Measurements from ENCODE around the gene FBN1. TPM values are rescaled to one million over a fixed set of nuclear protein-coding genes. Genes with fewer than 3 reads are reported as not detected.

FBN1 gene
- total RNA-seq, 1 experiment from 2014 or later, result 1.1 TPM

DNA sequence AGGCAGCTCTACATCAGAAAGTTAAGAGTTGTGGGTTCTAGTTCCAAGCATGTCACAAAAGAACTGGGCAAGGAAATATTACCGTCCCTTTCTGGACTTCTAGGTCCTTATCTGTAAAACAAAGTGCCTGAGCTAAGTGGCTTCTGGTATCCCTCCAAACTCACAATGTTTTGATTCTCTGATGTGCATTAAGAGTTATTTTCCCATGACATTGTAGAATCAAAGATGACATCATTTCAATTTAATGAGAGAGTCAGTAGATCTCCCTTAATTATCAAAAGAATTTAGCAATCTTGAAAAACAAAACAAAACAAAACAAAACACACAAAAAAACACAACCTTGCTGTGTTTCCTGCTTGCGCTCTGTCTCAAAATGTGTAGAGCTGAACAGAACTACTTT lies 225.6 kb downstream of the FBN1 start:
- Mint-ChIP-seq H3K4me1 (ENCODE audit: low read depth, unreplicated experiment) (no peaks in the 10 kb centered on the region), H3K27me3 (ENCODE audit: unreplicated experiment) (no peaks in the 10 kb centered on the region), H3K27ac (ENCODE audit: unreplicated experiment) (no peak overlapping the region), H3K4me3 (ENCODE audit: low read depth, unreplicated experiment) (no peak overlapping the region), H3K36me3 (ENCODE audit: insufficient read depth, unreplicated experiment) (no peaks in the 10 kb centered on the region), H3K9me3 (ENCODE audit: low read depth, unreplicated experiment) (no peaks in the 10 kb centered on the region)
- BruUV-seq (replicated peaks), result no TSS peak
- intact Hi-C loops (cut with micrococcal nuclease; ENCODE audit: unreplicated experiment), result no loop called here
- TF ChIP-seq, protein P1, sequence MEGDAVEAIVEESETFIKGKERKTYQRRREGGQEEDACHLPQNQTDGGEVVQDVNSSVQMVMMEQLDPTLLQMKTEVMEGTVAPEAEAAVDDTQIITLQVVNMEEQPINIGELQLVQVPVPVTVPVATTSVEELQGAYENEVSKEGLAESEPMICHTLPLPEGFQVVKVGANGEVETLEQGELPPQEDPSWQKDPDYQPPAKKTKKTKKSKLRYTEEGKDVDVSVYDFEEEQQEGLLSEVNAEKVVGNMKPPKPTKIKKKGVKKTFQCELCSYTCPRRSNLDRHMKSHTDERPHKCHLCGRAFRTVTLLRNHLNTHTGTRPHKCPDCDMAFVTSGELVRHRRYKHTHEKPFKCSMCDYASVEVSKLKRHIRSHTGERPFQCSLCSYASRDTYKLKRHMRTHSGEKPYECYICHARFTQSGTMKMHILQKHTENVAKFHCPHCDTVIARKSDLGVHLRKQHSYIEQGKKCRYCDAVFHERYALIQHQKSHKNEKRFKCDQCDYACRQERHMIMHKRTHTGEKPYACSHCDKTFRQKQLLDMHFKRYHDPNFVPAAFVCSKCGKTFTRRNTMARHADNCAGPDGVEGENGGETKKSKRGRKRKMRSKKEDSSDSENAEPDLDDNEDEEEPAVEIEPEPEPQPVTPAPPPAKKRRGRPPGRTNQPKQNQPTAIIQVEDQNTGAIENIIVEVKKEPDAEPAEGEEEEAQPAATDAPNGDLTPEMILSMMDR (IDR thresholded peaks at IDR 0.05; ENCODE audit: unreplicated experiment), result no peak
- CTCF ChIA-PET, result no interaction called here
- DNase-seq, result no peak

DNA sequence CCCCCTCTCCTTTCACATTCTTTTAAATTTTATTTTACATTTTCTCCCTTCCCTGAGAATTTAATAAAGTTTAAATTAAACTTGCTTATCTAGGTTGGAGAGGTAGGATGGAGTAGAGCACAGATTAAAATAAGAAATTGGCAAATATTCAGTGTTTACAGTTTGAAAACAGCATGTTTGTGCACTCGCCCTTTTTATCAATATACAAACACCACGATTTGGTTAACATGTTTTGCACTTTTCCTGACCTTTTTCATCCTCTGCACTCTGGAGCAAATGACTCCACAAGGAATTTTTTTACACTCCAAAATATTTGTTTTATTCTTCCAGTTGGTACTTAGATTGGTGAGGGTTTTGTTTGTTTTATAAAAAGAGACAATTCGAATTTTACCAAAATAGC lies 227.2 kb downstream of the FBN1 start:
- TF ChIP-seq, protein P1 (IDR thresholded peaks at IDR 0.05; ENCODE audit: unreplicated experiment), result no peak
- no peaks in the 10 kb centered on the region for H3K36me3 Mint-ChIP-seq (ENCODE audit: insufficient read depth, unreplicated experiment)
- BruUV-seq (replicated peaks), result no TSS peak
- no peaks in the 10 kb centered on the region for H3K4me1 Mint-ChIP-seq (ENCODE audit: low read depth, unreplicated experiment)
- no peak overlapping the region for H3K4me3 Mint-ChIP-seq (ENCODE audit: low read depth, unreplicated experiment)
- intact Hi-C loops (cut with micrococcal nuclease; ENCODE audit: unreplicated experiment), result no loop called here
- CTCF ChIA-PET, result no interaction called here
- no peak for DNase-seq
- no peaks in the 10 kb centered on the region for H3K27me3 Mint-ChIP-seq (ENCODE audit: unreplicated experiment)
- no peaks in the 10 kb centered on the region for H3K9me3 Mint-ChIP-seq (ENCODE audit: low read depth, unreplicated experiment)
- no peak overlapping the region for H3K27ac Mint-ChIP-seq (ENCODE audit: unreplicated experiment)

DNA sequence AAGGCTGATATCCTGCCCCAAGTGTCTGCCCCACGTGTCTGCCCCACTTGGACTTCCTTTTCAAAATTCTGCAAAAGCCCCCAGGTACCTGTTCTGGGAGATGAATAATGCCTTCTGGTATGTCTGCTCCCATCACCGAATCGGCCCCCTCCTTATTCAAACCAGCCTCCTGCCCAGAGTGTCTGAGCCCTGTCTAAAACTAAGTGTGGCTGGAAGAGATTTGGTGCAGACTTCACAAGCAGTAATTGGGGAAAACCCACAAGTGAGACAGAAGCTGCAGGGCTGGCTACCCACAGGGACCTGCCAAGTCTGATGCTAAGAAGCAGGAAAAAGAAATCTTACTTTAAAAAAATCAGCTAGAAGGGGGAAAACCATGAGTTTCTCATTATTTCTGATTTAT lies 229.2 kb downstream of the FBN1 start:
- CTCF ChIA-PET, result no interaction called here
- no peak for DNase-seq
- Mint-ChIP-seq H3K36me3 (ENCODE audit: insufficient read depth, unreplicated experiment) (no peaks in the 10 kb centered on the region), H3K4me1 (ENCODE audit: low read depth, unreplicated experiment) (no peaks in the 10 kb centered on the region), H3K9me3 (ENCODE audit: low read depth, unreplicated experiment) (no peaks in the 10 kb centered on the region), H3K27me3 (ENCODE audit: unreplicated experiment) (no peaks in the 10 kb centered on the region), H3K27ac (ENCODE audit: unreplicated experiment) (no peak overlapping the region), H3K4me3 (ENCODE audit: low read depth, unreplicated experiment) (no peak overlapping the region)
- intact Hi-C loops (cut with micrococcal nuclease; ENCODE audit: unreplicated experiment), result no loop called here
- TF ChIP-seq, protein P1 (IDR thresholded peaks at IDR 0.05; ENCODE audit: unreplicated experiment), result no peak
- no TSS peak for BruUV-seq (replicated peaks)

DNA sequence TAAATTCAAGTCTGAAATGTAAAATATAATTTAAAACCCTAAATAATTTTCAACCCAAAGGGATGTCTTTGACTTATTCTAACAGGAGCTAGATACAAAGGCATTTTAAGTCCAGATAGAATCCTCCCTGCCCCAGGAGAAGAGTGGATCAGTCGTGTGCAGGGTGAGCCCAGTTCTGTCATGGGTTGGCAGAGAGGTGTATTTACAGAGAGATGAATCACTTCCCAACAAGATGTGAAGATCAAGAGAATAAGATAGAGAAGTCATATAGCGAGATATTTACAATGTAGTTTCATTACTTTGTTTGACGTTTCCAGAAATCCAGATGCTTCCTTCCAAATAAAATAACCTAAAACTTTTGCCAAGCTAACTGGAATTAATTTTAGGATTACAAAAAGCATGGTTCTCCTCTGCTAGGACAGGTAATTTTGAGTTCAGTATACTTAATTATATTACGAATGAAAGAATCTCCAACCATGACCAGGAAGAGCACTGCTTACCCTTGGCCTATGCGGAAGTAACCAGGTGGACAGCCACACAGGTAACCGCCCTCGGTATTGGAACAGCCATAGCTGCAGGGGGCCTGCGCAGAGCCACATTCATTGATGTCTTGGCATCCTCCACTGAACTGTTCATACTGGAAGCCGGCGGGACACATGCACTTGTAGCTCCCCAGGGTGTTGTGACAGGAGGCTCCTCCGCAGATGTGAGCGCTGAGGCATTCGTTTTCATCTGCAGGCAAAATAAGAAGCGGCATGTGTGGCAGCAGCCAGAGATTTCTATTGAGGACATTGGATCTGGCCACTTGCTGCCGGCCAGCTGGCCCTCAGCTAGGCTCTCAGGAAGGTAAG lies 230.2 kb downstream of the FBN1 start:
- TF ChIP-seq, protein P1 (IDR thresholded peaks at IDR 0.05; ENCODE audit: unreplicated experiment), result no peak
- H3K27me3 Mint-ChIP-seq (ENCODE audit: unreplicated experiment), result no peaks in the 10 kb centered on the region
- H3K9me3 Mint-ChIP-seq (ENCODE audit: low read depth, unreplicated experiment), result no peaks in the 10 kb centered on the region
- no peak overlapping the region for H3K27ac Mint-ChIP-seq (ENCODE audit: unreplicated experiment)
- no peaks in the 10 kb centered on the region for H3K4me1 Mint-ChIP-seq (ENCODE audit: low read depth, unreplicated experiment)
- no peak overlapping the region for H3K4me3 Mint-ChIP-seq (ENCODE audit: low read depth, unreplicated experiment)
- CTCF ChIA-PET, result no interaction called here
- no peaks in the 10 kb centered on the region for H3K36me3 Mint-ChIP-seq (ENCODE audit: insufficient read depth, unreplicated experiment)
- intact Hi-C loops (cut with micrococcal nuclease; ENCODE audit: unreplicated experiment), result no loop called here
- no peak for DNase-seq
- BruUV-seq (replicated peaks), result no TSS peak
